LNCaP clone FGC (cell line): Measurements from ENCODE around the gene ANKFN1.

Source experiments
- DNase-seq: peaks from one replicate; pipeline ENCODE4 v3.0.0-alpha.2; 2011; ENCODE audit warnings: low read depth
- H3K4me3 ChIP-seq: 2 replicates; pipeline ENCODE4 v1.5.1; 2011; ENCODE audit warnings: mild to moderate bottlenecking, low read depth, low read length, control low read depth
- CTCF ChIP-seq: IDR thresholded peaks from 2 replicates; pipeline ENCODE4 v1.5.1; 2012; ENCODE audit warnings: mild to moderate bottlenecking; ENCODE audit not compliant: control insufficient read depth, insufficient read depth; ENCODE audit errors: extremely low read depth

ANKFN1 gene

DNA sequence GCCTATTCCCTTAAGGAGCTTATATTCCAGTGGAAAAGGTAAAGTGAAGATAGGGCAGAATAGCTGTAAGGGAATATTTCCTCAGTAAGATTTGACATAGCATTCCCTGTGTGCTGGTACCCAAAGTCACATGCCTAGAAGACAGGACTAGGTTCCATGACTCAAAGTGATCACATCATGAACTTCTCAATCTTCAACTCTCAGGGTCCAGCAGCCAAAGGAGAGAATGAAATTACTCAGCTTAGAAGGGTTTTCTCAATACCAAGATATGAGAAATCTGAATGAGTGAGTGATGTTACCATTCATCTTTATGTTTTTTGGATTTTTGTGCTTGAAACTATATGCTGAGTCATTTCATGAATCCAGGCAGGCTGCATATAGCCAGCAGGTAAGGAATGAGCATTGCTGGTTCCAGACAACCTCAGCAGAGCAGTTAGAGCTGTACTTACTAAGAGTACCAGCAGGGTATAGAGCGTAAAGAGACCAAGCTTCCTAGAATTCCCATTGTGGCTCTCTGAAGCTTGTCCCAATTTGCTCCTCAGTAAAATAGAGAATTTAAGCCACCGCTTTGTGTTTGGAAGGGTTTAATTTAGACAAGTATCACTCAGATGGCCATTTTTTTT is 91.1 kb downstream of the ANKFN1 start:
- DNase-seq, result no peak
- no peak overlapping the region for H3K4me3 ChIP-seq
- no peak for TF ChIP-seq CTCF

DNA sequence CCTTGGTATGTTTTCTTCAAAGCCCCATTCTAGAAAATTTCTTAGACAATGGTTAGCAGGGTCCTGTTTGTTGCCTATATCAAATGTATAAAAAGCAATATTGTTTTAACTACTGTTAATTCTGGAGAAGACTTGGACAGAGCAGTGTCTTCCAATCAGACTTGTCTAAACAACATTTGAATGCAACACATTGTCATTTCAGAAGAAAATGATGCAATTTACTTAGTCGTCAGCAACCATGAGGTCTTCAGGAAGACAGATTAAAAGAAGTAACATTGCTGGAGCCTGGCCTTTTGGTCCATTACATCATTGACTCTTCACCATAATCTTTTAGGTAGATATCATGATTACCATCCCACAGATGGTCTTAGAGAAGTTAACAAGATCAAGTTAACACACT is 94.5 kb downstream of the ANKFN1 start:
- DNase-seq, result no peak
- no peak for TF ChIP-seq CTCF
- no peak overlapping the region for H3K4me3 ChIP-seq

GRCh38 chr17:56257075-56257474 is 103.8 kb downstream of the ANKFN1 start:
- no peak for DNase-seq
- no peak for TF ChIP-seq CTCF
- no peak overlapping the region for H3K4me3 ChIP-seq

- no peak for TF ChIP-seq CTCF
- H3K4me3 ChIP-seq, result no peak overlapping the region
- no peak for DNase-seq
These were observed 107.2 kb downstream of the ANKFN1 start for GRCh38 chr17:56260376-56261002.

DNA sequence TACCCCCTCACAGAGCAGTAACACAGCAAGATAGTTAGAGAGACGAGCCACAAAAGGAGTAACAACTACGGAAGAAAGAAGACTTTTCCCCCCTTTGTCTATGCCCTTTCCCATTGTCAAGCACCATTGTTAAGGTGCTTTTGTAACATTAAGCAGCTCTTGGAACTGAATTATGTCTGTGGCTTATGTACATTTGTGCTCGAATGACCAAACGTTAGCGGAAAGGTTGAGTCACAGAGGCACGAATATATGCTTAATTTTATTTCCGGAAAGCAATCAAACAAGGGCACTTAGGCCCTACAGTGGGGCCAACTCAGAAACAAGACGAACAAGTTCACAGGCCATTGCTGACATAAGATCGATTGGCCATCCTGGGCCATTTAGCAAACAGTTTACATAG is 109.5 kb downstream of the ANKFN1 start:
- TF ChIP-seq CTCF, result no peak
- H3K4me3 ChIP-seq, result no peak overlapping the region
- peak; percentile 75 for DNase-seq

DNA sequence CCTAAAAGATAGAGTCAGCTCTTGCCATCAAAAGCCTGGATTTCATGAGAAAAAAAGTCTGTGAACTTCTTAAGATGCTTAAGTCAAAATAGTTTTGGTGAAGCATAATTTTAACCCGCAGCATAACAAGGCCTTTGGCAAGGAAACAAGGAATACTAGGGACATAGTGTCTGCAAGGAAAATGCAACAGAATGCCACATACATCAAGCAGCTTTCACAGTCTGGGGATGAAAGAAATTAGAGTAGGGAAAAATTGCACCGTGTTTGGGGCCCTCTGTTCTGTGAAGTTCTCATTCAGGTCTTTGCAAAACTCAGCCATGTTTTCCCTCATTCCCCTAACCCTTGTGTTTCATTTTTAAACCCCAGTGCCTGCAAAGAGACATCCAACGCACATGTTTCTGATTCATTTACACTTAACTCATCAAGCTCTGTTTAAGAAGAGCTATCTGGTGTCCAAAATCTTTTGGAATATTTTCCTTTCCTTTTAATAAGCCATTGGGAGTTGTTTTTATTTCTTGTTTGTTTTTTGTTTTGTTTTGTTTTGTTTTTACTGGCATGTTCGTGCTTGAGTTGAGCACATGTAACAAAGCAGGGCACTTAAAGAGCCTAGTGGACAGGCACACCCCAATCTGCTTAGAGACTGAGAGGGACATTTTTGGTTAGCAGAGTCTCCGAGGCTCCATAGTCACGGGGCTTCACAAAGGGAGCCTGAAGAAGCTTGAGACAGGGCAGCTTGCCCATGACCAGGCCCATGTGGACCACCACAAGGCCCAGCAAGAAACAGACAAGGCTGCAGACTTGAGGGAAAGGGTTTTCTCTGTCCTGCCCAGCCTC is 116.5 kb downstream of the ANKFN1 start:
- no peak overlapping the region for H3K4me3 ChIP-seq
- DNase-seq, result no peak
- no peak for TF ChIP-seq CTCF
